Erythroblast (primary cell): ENCODE data around the gene NDUFAF4.

ENCODE experiments used
- GATA1 ChIP-seq: IDR thresholded peaks from 2 replicates; pipeline ENCODE4 v1.6.1; 2011; ENCODE audit warnings: low read depth, mild to moderate bottlenecking, control low read depth, low read length, moderate library complexity
- POLR2A ChIP-seq: IDR thresholded peaks from 2 replicates; pipeline ENCODE4 v1.6.1; 2011; ENCODE audit warnings: mild to moderate bottlenecking, low read length

DNA sequence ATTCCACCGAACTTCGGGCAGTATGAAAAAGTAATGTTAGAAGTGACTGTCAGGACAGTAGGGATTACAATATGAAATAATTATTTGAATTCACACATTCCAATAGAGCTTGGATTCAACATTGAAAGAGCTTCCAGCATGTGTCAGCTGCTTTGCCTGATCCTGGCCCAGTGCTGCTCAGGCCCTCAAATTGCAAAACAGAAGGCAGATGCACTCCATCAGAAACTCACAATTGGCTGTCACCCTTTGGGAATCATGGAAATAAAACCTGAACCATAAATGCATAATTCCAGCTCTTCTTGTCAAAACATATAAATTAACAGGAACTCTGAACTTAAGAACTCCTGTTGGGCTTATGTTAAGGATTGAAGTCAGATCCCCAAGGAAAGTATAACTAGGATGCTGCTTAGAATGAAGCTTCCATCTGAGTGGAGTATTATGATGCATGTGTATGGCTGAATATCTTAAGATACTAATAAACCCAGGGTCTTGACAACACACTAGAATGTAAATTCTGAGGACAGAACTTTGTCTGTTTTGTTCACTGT lies 1.8 kb upstream of the NDUFAF4 start:
- no peak for TF ChIP-seq POLR2A
- TF ChIP-seq GATA1 = no peak
